Stomach smooth muscle (tissue), 2 donors: ENCODE measurements around the gene ADAMTS16.

ENCODE experiments used
- H3K27ac ChIP-seq: one replicate; pipeline ENCODE4 v1.7.0; 2013; ENCODE audit warnings: mild to moderate bottlenecking, low read length, inconsistent platforms
- H3K27me3 ChIP-seq, 2 donors: one replicate each; pipeline ENCODE4 v1.7.0; 2013; ENCODE audit warnings: low read length in 2 of 2; ENCODE audit not compliant: insufficient read depth in 2 of 2, control insufficient read depth in 1 of 2
- H3K36me3 ChIP-seq, 2 donors: one replicate each; pipeline ENCODE4 v1.7.0; 2013; ENCODE audit warnings: low read length in 2 of 2; ENCODE audit not compliant: control insufficient read depth in 2 of 2, insufficient read depth in 2 of 2
- H3K4me1 ChIP-seq: one replicate; pipeline ENCODE4 v1.7.0; 2013; ENCODE audit warnings: low read length; ENCODE audit not compliant: control insufficient read depth, insufficient read depth
- H3K4me3 ChIP-seq, 2 donors: one replicate each; pipeline ENCODE4 v1.7.0; 2013; ENCODE audit warnings: low read length in 2 of 2
- H3K9ac ChIP-seq, 2 donors: one replicate each; pipeline ENCODE4 v1.7.0; 2013; ENCODE audit warnings: low read length in 2 of 2, mild to moderate bottlenecking in 1 of 2
- H3K9me3 ChIP-seq, 2 donors: one replicate each; pipeline ENCODE4 v1.7.0; 2013; ENCODE audit warnings: low read length in 2 of 2; ENCODE audit not compliant: control insufficient read depth in 2 of 2
- donor health status: healthy.
- donor health status: Pancreatic carcinoma.

ADAMTS16 gene

GRCh38 chr5:5141625-5142525 lies 1.7 kb downstream of the ADAMTS16 start:
- no peak overlapping the region for H3K4me3 ChIP-seq

DNA sequence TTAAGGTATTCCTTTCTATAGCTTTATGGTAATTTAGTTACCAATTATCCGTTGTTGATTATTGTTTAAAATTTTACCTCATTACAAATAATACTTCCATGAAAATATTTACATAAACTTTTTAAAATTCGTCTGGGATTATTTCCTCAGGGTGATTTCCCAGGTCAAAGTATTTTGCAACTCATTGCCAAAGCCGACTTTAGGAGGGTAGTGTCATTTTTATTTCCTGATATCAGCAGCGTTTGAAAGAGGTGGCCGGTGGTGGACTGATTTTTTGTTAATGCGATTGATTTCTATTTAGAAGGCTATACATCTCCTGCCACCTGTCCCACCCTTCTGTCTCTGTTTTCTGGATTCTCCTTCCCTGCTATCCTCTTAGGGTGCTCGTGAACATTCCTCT lies 4.3 kb downstream of the ADAMTS16 start:
- no peak overlapping the region for H3K27ac ChIP-seq
- H3K9ac ChIP-seq: no peak overlapping the region
- no peak overlapping the region for H3K4me3 ChIP-seq
- H3K9me3 ChIP-seq: no peaks in the 10 kb centered on the region
- H3K27me3 ChIP-seq: peaks cover 8 to 25% of the 10 kb centered on the region in 2 donors
- H3K36me3 ChIP-seq: no peaks in the 10 kb centered on the region
- H3K4me1 ChIP-seq: peaks cover 14% of the 10 kb centered on the region

More at GRCh38 chr5:5141625-5142525, 1.7 kb downstream of the ADAMTS16 start:
- no peaks in the 10 kb centered on the region for H3K9me3 ChIP-seq
- H3K9ac ChIP-seq: no peak overlapping the region
- H3K27me3 ChIP-seq: peaks cover 12 to 28% of the 10 kb centered on the region in 2 donors
- H3K36me3 ChIP-seq: no peaks in the 10 kb centered on the region
- peaks cover 14% of the 10 kb centered on the region for H3K4me1 ChIP-seq
- no peak overlapping the region for H3K27ac ChIP-seq

DNA sequence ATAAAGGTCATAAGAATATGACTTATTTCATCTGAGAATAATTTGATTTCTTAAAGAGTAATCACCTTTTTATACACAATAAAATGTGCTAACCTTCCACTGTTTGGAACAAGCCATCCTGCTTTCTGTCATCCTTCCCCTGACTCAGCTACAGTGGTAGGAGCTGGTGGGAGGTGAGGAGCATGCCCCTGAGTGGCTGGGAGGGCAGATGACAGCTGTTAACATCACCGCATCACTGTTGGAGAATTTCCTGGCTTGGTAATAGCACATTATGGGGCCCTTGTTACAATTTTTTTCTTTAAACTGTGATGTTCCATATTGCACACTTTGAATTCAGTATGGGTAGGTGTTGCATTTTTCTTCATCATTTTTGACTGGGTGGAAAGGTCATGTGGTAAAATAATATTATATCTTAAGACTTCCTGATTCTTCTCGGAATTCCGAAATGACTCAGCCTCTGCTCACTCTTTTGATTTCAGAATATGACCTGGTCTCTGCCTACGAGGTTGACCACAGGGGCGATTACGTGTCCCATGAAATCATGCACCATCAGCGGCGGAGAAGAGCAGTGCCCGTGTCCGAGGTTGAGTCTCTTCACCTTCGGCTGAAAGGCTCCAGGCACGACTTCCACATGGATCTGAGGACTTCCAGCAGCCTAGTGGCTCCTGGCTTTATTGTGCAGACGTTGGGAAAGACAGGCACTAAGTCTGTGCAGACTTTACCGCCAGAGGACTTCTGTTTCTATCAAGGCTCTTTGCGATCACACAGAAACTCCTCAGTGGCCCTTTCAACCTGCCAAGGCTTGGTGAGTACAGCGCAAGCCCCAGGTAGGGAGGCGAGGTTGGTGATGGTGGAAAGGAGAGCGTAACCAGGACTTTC lies 5.8 kb downstream of the ADAMTS16 start:
- H3K9me3 ChIP-seq: peaks cover 0 to 5% of the 10 kb centered on the region in 2 donors
- no peak overlapping the region for H3K4me3 ChIP-seq
- H3K27me3 ChIP-seq: peaks cover 4 to 10% of the 10 kb centered on the region in 2 donors
- peaks cover under 1% of the 10 kb centered on the region for H3K4me1 ChIP-seq
- H3K27ac ChIP-seq: no peak overlapping the region
- no peaks in the 10 kb centered on the region for H3K36me3 ChIP-seq
- H3K9ac ChIP-seq: no peak overlapping the region

DNA sequence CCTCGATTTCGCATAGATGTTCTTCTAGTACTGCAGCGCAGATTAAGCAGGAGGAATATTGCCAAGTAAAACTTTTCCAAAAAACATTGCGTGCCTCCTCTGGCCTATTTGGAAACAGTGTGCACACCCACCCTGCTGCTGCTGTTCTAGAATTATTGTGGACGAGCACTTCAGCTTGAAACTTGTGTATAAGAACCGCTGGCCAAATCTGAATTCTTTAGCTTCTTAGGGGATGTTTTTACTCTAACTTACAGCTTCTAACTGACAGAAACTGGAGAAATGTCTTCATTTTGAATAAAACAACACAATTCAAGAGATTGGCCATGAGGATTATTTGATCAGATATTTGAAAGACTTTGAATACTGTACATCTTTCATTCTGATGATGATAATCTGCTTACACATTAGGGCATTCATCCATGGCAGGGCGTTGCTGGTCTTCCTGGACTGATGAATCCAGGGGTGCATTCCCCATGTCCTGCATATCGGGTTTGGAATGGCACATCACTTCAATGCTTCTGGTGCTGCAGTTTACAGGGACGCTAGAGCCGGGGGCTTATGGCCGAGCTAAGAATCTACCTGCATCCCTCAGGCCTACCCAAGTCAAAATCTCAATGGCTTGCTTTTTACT lies 6.5 kb downstream of the ADAMTS16 start:
- Histone ChIP-seq H3K9ac (no peak overlapping the region), H3K36me3 (no peaks in the 10 kb centered on the region), H3K9me3 (peaks cover 0 to 5% of the 10 kb centered on the region in 2 donors), H3K4me1 (no peaks in the 10 kb centered on the region), H3K27me3 (peaks cover 4 to 5% of the 10 kb centered on the region in 2 donors), H3K27ac (no peak overlapping the region), H3K4me3 (no peak overlapping the region)

- Histone ChIP-seq H3K4me1 (no peaks in the 10 kb centered on the region), H3K4me3 (no peak overlapping the region), H3K36me3 (no peaks in the 10 kb centered on the region), H3K27ac (no peak overlapping the region), H3K9me3 (peaks cover 0 to 5% of the 10 kb centered on the region in 2 donors), H3K27me3 (peaks cover 0 to 2% of the 10 kb centered on the region in 2 donors), H3K9ac (no peak overlapping the region)
These were observed 9.0 kb downstream of the ADAMTS16 start for GRCh38 chr5:5149154-5149553.

DNA sequence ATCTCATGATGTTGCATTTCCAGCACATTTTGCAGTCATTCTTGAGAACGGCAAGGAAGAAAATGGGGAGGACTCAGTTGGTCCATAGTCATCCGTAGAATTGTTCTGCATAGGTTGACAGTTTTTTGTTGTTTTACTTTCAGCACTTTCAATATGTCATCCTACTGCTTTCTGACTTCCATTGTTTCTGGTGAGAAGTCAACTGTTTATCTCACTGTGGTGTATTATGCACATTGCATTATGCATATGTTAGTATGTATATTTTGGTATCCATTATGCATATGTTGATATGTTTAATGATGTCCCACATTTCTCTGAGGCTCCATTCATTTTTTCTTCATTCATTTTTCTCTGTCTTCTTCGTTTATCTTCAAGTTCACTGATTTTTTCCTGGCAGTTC lies 10.5 kb downstream of the ADAMTS16 start:
- Histone ChIP-seq H3K4me3 (no peak overlapping the region), H3K27ac (no peak overlapping the region), H3K9me3 (peaks cover 0 to 5% of the 10 kb centered on the region in 2 donors), H3K4me1 (no peaks in the 10 kb centered on the region), H3K9ac (no peak overlapping the region), H3K27me3 (peaks cover 0 to 2% of the 10 kb centered on the region in 2 donors), H3K36me3 (no peaks in the 10 kb centered on the region)

DNA sequence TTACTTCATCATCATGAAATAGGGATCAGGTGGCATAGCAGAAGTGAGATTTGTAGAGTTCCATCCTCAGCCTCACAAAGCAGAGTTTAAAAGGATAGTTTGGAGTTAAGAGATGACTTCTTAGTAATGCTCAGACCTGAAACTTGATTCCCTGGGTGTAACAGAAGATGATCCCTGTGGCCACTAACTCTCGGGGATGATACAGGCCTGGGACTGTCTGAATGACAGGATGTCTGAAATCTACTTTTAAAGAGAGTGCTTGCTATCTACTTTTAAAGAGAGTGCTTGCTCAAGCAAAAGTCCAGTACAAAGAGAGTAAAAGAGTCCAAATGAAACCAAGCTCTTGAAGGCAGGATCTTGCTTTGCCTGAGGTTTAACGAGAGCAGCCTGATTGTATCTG lies 14.6 kb downstream of the ADAMTS16 start:
- Histone ChIP-seq H3K4me1 (no peaks in the 10 kb centered on the region), H3K27ac (no peak overlapping the region), H3K27me3 (no peaks in the 10 kb centered on the region), H3K9ac (no peak overlapping the region), H3K9me3 (peaks cover 0 to 5% of the 10 kb centered on the region in 2 donors), H3K4me3 (no peak overlapping the region), H3K36me3 (no peaks in the 10 kb centered on the region)

- Histone ChIP-seq H3K4me1 (no peaks in the 10 kb centered on the region), H3K9me3 (peaks cover 0 to under 1% of the 10 kb centered on the region in 2 donors), H3K9ac (no peak overlapping the region), H3K27me3 (no peaks in the 10 kb centered on the region), H3K36me3 (no peaks in the 10 kb centered on the region), H3K27ac (no peak overlapping the region), H3K4me3 (no peak overlapping the region)
These were observed 15.5 kb downstream of the ADAMTS16 start for GRCh38 chr5:5155617-5156016.

GRCh38 chr5:5156471-5157082 lies 16.4 kb downstream of the ADAMTS16 start:
- Histone ChIP-seq H3K9ac (no peak overlapping the region), H3K36me3 (no peaks in the 10 kb centered on the region), H3K9me3 (no peaks in the 10 kb centered on the region), H3K4me3 (no peak overlapping the region), H3K4me1 (no peaks in the 10 kb centered on the region), H3K27me3 (no peaks in the 10 kb centered on the region), H3K27ac (no peak overlapping the region)

DNA sequence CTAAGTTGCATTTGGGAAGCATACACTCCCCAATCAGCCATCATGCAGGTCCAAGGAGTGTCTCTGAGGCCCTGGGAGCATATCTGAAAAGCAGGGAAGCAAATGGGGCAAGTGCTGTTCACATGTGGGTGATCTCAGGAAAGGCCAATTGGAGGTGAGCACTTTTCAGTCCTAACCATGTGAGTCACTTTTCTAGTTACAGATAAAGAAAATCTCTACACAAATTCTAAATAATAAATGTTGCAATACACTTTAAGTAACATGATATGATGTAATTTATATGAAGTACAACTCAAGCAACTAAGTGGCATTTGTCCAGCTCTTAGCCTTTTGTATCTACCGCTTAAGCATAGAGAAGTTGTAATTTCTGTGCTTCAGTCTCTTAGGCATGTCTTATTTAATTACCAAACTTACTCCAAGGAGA lies 18.4 kb downstream of the ADAMTS16 start:
- H3K4me3 ChIP-seq: no peak overlapping the region
- H3K4me1 ChIP-seq: no peaks in the 10 kb centered on the region
- no peaks in the 10 kb centered on the region for H3K36me3 ChIP-seq
- H3K9ac ChIP-seq: no peak overlapping the region
- H3K27ac ChIP-seq: no peak overlapping the region
- H3K9me3 ChIP-seq: no peaks in the 10 kb centered on the region
- H3K27me3 ChIP-seq: no peaks in the 10 kb centered on the region
